IMR-90 (cell line): ENCODE measurements around the gene UBFD1. TPM values are rescaled to one million over a fixed set of nuclear protein-coding genes. Genes with fewer than 3 reads are reported as not detected.

Source experiments
- ATAC-seq: fragments of 200-7000 bp; cut with Tn5 transposase; 2 replicates; pipeline ENCODE4 v1.9.1; 2020; ENCODE audit warnings: low read depth, mild to moderate bottlenecking, moderate library complexity
- BruUV-seq: library from RNA; stranded (reverse); fragments of 400-500 nt; replicated peaks from 2 replicates; lab custom pipeline; 2021; lab: Mats Ljungman, UMichigan
- CTCF ChIA-PET: fragments of 300-600 bp; formaldehyde crosslinking; extraction: SDS; loops from one replicate; lab custom pipeline; 2021; ENCODE audit warnings: antibody characterized with exemption; lab: Yijun Ruan, JAX
- POLR2A ChIA-PET: fragments of 300-600 bp; sonication (Branson Sonifier 250); formaldehyde crosslinking; loops from one replicate; lab custom pipeline; 2022; ENCODE audit warnings: antibody characterized with exemption; ENCODE audit not compliant: unreplicated experiment; lab: Charles Lee
- DNase-seq: peaks from one replicate; pipeline ENCODE4 v3.0.0; 2013
- H2AFZ ChIP-seq: replicated peaks from 2 replicates; pipeline ENCODE3; 2013; ENCODE audit warnings: low read length, mild to moderate bottlenecking; ENCODE audit not compliant: poor library complexity
- H2AK5ac ChIP-seq: 2 replicates; pipeline ENCODE4 v1.6.1; 2013; ENCODE audit warnings: low read depth, low read length, inconsistent platforms
- H2AK9ac ChIP-seq: replicated peaks from 2 replicates; pipeline ENCODE3; 2013; ENCODE audit warnings: mild to moderate bottlenecking, low read depth, low read length, moderate library complexity; ENCODE audit not compliant: poor library complexity
- H2BK120ac ChIP-seq: 2 replicates; pipeline ENCODE4 v1.6.1; 2013; ENCODE audit warnings: low read depth, low read length, inconsistent platforms
- H2BK15ac ChIP-seq: 3 replicates; pipeline ENCODE4 v1.6.1; 2013; ENCODE audit warnings: low read depth, low read length, inconsistent platforms
- H2BK20ac ChIP-seq: 2 replicates; pipeline ENCODE4 v1.6.1; 2013; ENCODE audit warnings: low read depth, mild to moderate bottlenecking, inconsistent platforms, low read length, moderate library complexity
- H2BK5ac ChIP-seq: 2 replicates; pipeline ENCODE4 v1.6.1; 2013; ENCODE audit warnings: mild to moderate bottlenecking, low read depth, low read length, inconsistent platforms; ENCODE audit not compliant: poor library complexity, severe bottlenecking
- H3K14ac ChIP-seq: replicated peaks from 2 replicates; pipeline ENCODE4 v1.6.1; 2013; ENCODE audit warnings: low read depth, low read length, inconsistent platforms
- H3K18ac ChIP-seq: 2 replicates; pipeline ENCODE4 v1.6.1; 2013; ENCODE audit warnings: low read depth, low read length, control low read depth
- H3K23ac ChIP-seq: 2 replicates; pipeline ENCODE4 v1.6.1; 2013; ENCODE audit warnings: low read depth, low read length, inconsistent platforms
- H3K27ac ChIP-seq: 2 replicates; pipeline ENCODE4 v1.5.1; 2013; ENCODE audit warnings: mild to moderate bottlenecking, control low read depth, low read length; ENCODE audit not compliant: insufficient read depth
- H3K27me3 ChIP-seq: 2 replicates; pipeline ENCODE4 v1.6.1; 2013; ENCODE audit warnings: low read length; ENCODE audit not compliant: control insufficient read depth, insufficient read depth
- H3K36me3 ChIP-seq: 2 replicates; pipeline ENCODE4 v1.6.1; 2013; ENCODE audit warnings: low read length, mixed read lengths; ENCODE audit not compliant: control insufficient read depth, insufficient read depth
- H3K4ac ChIP-seq: 2 replicates; pipeline ENCODE4 v1.6.1; 2013; ENCODE audit warnings: low read depth, low read length, inconsistent platforms
- H3K4me1 ChIP-seq: 2 replicates; pipeline ENCODE4 v1.6.1; 2013; ENCODE audit warnings: low read length, mixed read lengths; ENCODE audit not compliant: control insufficient read depth, insufficient read depth
- H3K4me2 ChIP-seq: 2 replicates; pipeline ENCODE4 v1.6.1; 2013; ENCODE audit warnings: low read depth, mild to moderate bottlenecking, control low read depth, low read length, moderate library complexity
- H3K4me3 ChIP-seq: 2 replicates; pipeline ENCODE4 v1.5.1; 2013; ENCODE audit warnings: low read depth, mild to moderate bottlenecking, control low read depth, low read length, moderate library complexity; ENCODE audit not compliant: insufficient read depth
- H3K56ac ChIP-seq: 2 replicates; pipeline ENCODE4 v1.6.1; 2013; ENCODE audit warnings: low read length, inconsistent platforms; ENCODE audit not compliant: insufficient read depth; ENCODE audit errors: extremely low read depth
- H3K79me1 ChIP-seq, 2 experiments: 2 replicates each; pipeline ENCODE4 v1.6.1; 2013; ENCODE audit warnings: low read length in 2 of 2, inconsistent platforms in 1 of 2, low read depth in 1 of 2
- H3K9ac ChIP-seq: 2 replicates; pipeline ENCODE4 v1.6.1; 2013; ENCODE audit warnings: low read depth, low read length, control low read depth
- H3K9me1 ChIP-seq: 2 replicates; pipeline ENCODE4 v1.6.1; 2013; ENCODE audit warnings: low read length, inconsistent platforms; ENCODE audit not compliant: insufficient read depth
- H3K9me3 ChIP-seq: 2 replicates; pipeline ENCODE4 v1.6.1; 2013; ENCODE audit warnings: low read length; ENCODE audit not compliant: control insufficient read depth, insufficient read depth
- H4K20me1 ChIP-seq: 2 replicates; pipeline ENCODE4 v1.6.1; 2013; ENCODE audit warnings: low read length, inconsistent platforms; ENCODE audit not compliant: insufficient read depth
- H4K5ac ChIP-seq: 2 replicates; pipeline ENCODE4 v1.6.1; 2013; ENCODE audit warnings: mild to moderate bottlenecking, low read depth, low read length, control low read depth
- H4K8ac ChIP-seq, 2 experiments: 2 replicates each; pipeline ENCODE4 v1.6.1; 2013; ENCODE audit warnings: low read depth in 2 of 2, low read length in 2 of 2, control low read depth in 1 of 2, inconsistent platforms in 1 of 2
- H4K91ac ChIP-seq: 2 replicates; pipeline ENCODE4 v1.6.1; 2013; ENCODE audit warnings: low read depth, low read length, inconsistent platforms; ENCODE audit not compliant: insufficient read depth
- BHLHE40 ChIP-seq: fragments of 150-350 bp; IDR thresholded peaks from 2 replicates; pipeline ENCODE4 v1.6.1; 2016; ENCODE audit warnings: mild to moderate bottlenecking, low read depth, low read length
- CEBPB ChIP-seq: IDR thresholded peaks from 2 replicates; pipeline ENCODE4 v1.6.1; 2012; ENCODE audit warnings: low read depth, low read length, improper control_type of control experiment
- MAFK ChIP-seq: IDR thresholded peaks from 2 replicates; pipeline ENCODE4 v1.6.1; 2012; ENCODE audit warnings: low read depth, low read length, improper control_type of control experiment
- WGBS, 2 experiments: methylation state at CpG; one replicate each; pipeline versions ENCODE4 v1.1.5 to v1.1.7; 2013; ENCODE audit warnings: missing lambda C conversion rate in 2 of 2; ENCODE audit not compliant: insufficient read length in 1 of 2; ENCODE audit errors: extremely low coverage in 2 of 2; 5-methylcytosine and 5-hydroxymethylcytosine counted together
- dilution Hi-C: fragments of 300-500 bp; cut with HindIII; formaldehyde crosslinking; loops from one replicate; pipeline ENCODE4 v1.14.3; 2018; ENCODE audit warnings: low sequenced_read_pairs; ENCODE audit not compliant: unreplicated experiment
- in situ Hi-C: fragments of 300-500 bp; cut with MboI; formaldehyde crosslinking; loops from 3 replicates; pipeline ENCODE4 v1.14.3; 2019; ENCODE audit warnings: low sequenced_read_pairs, inconsistent platforms, mixed read lengths
- intact Hi-C: fragments of 100-400 bp; cut with micrococcal nuclease; formaldehyde crosslinking; loops from 2 replicates; pipeline ENCODE4 v1.10.0; 2022
- polyA plus RNA-seq, 3 experiments: library from polyadenylated mRNA; depleted of rRNA; stranded (reverse); fragments of >200 nt; gene quantifications; 2 replicates each; pipeline ENCODE4 v1.2.3, GENCODE V29; 2012; ENCODE audit warnings: low replicate concordance in 1 of 3
- total RNA-seq: library from RNA; depleted of rRNA; stranded (reverse); fragments of >200 nt; gene quantifications from 2 replicates; pipeline ENCODE4 v1.2.3, GENCODE V29; 2012
- TF ChIP-seq, protein P1 (sequence below): conservative IDR thresholded peaks from 2 replicates; pipeline ENCODE4 v1.5.1; 2012; ENCODE audit warnings: mild to moderate bottlenecking, low read depth, low read length, improper control_type of control experiment

Gene UBFD1
- total and polyA plus RNA-seq, 2 of the 4 experiments (the other 2 are of a cell fraction) = 39.3 to 55.0 TPM

DNA sequence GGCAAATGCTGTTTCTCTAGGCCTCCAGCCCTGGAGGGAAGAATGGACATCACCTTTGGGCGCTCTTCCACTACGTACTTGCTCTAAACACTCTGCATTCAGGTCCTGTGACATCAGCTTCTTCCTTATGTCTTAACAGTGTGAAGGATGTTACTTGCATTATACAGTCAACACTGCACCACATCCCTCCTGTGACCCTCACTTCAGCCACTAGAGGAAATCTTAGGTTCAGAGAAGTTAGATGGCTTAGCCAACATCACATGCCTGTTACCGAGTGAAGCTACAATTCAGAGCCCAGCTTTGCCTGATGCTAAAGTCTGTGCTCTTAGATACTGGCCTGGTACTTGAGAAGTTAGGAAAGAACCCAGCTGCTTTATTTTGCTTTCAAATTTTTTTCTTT lies 18.3 kb downstream of the UBFD1 start:
- Histone ChIP-seq H3K9me3 (no peaks in the 10 kb centered on the region), H2AFZ (no peak overlapping the region), H3K36me3 (peaks cover 56% of the 10 kb centered on the region), H2AK5ac (no peak overlapping the region), H3K4me1 (no peaks in the 10 kb centered on the region), H2BK120ac (no peak overlapping the region), H2BK5ac (no peak overlapping the region), H3K23ac (no peak overlapping the region), H2BK20ac (no peak overlapping the region), H3K14ac (no peak overlapping the region), H4K5ac (no peak overlapping the region), H2BK15ac (no peak overlapping the region), H3K56ac (no peak overlapping the region), H3K27ac (no peak overlapping the region), H2AK9ac (no peak overlapping the region), H3K4ac (no peak overlapping the region), H3K9me1 (0 out of 2 replicates have a peak, but pooled peaks cover 3% of the 10 kb centered on the region), H3K18ac (no peak overlapping the region), H3K4me3 (no peak overlapping the region), H3K9ac (no peak overlapping the region), H3K79me1 (peaks cover 0 to 16% of the 10 kb centered on the region in 2 experiments), H4K91ac (no peak overlapping the region), H3K27me3 (no peaks in the 10 kb centered on the region), H3K4me2 (no peak overlapping the region), H4K8ac (no peak overlapping the region), H4K20me1 (peaks cover 11% of the 10 kb centered on the region)
- TF ChIP-seq, protein P1, sequence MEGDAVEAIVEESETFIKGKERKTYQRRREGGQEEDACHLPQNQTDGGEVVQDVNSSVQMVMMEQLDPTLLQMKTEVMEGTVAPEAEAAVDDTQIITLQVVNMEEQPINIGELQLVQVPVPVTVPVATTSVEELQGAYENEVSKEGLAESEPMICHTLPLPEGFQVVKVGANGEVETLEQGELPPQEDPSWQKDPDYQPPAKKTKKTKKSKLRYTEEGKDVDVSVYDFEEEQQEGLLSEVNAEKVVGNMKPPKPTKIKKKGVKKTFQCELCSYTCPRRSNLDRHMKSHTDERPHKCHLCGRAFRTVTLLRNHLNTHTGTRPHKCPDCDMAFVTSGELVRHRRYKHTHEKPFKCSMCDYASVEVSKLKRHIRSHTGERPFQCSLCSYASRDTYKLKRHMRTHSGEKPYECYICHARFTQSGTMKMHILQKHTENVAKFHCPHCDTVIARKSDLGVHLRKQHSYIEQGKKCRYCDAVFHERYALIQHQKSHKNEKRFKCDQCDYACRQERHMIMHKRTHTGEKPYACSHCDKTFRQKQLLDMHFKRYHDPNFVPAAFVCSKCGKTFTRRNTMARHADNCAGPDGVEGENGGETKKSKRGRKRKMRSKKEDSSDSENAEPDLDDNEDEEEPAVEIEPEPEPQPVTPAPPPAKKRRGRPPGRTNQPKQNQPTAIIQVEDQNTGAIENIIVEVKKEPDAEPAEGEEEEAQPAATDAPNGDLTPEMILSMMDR = no peak
- TF ChIP-seq MAFK (no peak), CEBPB (no peak), BHLHE40 (no peak)
- ChIA-PET CTCF (no interaction called here), POLR2A (no interaction called here)
- DNase-seq = peak; percentile 11
- in situ Hi-C loops (no loop called here), dilution Hi-C loops (no loop called here), intact Hi-C loops (no loop called here)
- no CpG with 5 or more reads among the region's 3 CpGs for WGBS, 2 experiments
- BruUV-seq = no TSS peak
- no peak for ATAC-seq
